Activated CD4-positive, alpha-beta memory T cell treated with anti-CD3 and anti-CD28 coated beads for 36 hours (primary cell): ENCODE results near the gene SMARCD1. TPM values are rescaled to one million over a fixed set of nuclear protein-coding genes. Genes with fewer than 3 reads are reported as not detected.
A peak's percentile ranks its signal among the peaks of the same experiment; 100 is the strongest.

ENCODE experiments used
- CTCF ChIA-PET: fragments of 350-600 bp; sonication (Branson Sonifier 250); formaldehyde crosslinking; loops from one replicate; lab custom pipeline; 2021; ENCODE audit warnings: antibody characterized with exemption, inconsistent platforms; lab: Charles Lee
- POLR2A ChIA-PET: fragments of 350-600 bp; sonication (Branson Sonifier 250); formaldehyde crosslinking; loops from one replicate; lab custom pipeline; 2021; ENCODE audit warnings: antibody characterized with exemption; lab: Charles Lee
- DNase-seq: peaks from one replicate; pipeline ENCODE4 v3.0.0-alpha.2; 2020
- H3K27ac Mint-ChIP-seq: one replicate; pipeline ENCODE4 v1.8.0; 2021; ENCODE audit warnings: mixed read lengths
- H3K27me3 Mint-ChIP-seq: one replicate; pipeline ENCODE4 v1.8.0; 2021; ENCODE audit warnings: mixed read lengths
- H3K36me3 Mint-ChIP-seq: one replicate; pipeline ENCODE4 v1.8.0; 2021; ENCODE audit warnings: mixed read lengths
- H3K4me1 Mint-ChIP-seq: one replicate; pipeline ENCODE4 v1.8.0; 2021; ENCODE audit warnings: low read depth, mixed read lengths
- H3K4me3 Mint-ChIP-seq: one replicate; pipeline ENCODE4 v1.8.0; 2021; ENCODE audit warnings: mild to moderate bottlenecking, mixed read lengths
- H3K9me3 Mint-ChIP-seq: one replicate; pipeline ENCODE4 v1.8.0; 2021; ENCODE audit warnings: mixed read lengths
- intact Hi-C: fragments of 100-400 bp; cut with micrococcal nuclease; formaldehyde crosslinking; loops from one replicate; pipeline ENCODE4 v1.15.1; 2023
- total RNA-seq, 2 experiments: library from RNA; stranded (reverse); gene quantifications; one replicate each; pipeline ENCODE4 v1.2.3, GENCODE V29; 2021

SMARCD1 gene
- total RNA-seq, 2 experiments from 2014 or later = 56.1 to 56.3 TPM

GRCh38 chr12:50049254-50050118 lies 35.7 kb upstream of the SMARCD1 start:
- no peaks in the 10 kb centered on the region for H3K36me3 Mint-ChIP-seq
- H3K4me1 Mint-ChIP-seq = no peaks in the 10 kb centered on the region
- no peak overlapping the region for H3K27ac Mint-ChIP-seq
- H3K9me3 Mint-ChIP-seq = no peaks in the 10 kb centered on the region
- intact Hi-C loops = no loop called here
- no peak overlapping the region for H3K4me3 Mint-ChIP-seq
- no peak for DNase-seq
- ChIA-PET CTCF (interaction anchor here (0.8 to 3.4 kb wide), 4 partner anchors 10 to 82 kb away, joined by 3 to 22 read pairs (median 5); no protein-coding TSS in a partner anchor), POLR2A (interaction anchor here (0.6 kb wide), 1 partner anchor 374 kb away, joined by 3 read pairs; no protein-coding TSS in a partner anchor)
- H3K27me3 Mint-ChIP-seq = peaks cover 40% of the 10 kb centered on the region

DNA sequence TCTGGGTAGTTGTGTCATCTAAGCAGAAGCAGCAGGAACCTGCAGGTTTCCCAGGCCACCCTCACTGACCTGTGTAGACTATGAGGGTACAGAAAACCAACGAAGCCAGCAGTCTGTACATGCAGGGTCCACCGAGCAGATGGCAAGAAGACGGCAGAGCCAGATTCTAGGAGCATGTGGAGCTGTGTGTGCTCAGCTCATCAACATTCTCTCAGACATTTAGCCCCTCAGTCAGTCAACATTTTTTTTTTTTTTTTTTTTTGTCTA lies 35.1 kb upstream of the SMARCD1 start:
- H3K9me3 Mint-ChIP-seq = no peaks in the 10 kb centered on the region
- H3K27ac Mint-ChIP-seq = no peak overlapping the region
- ChIA-PET POLR2A (interaction anchor here (0.6 kb wide), 1 partner anchor 374 kb away, joined by 3 read pairs; no protein-coding TSS in a partner anchor), CTCF (interaction anchor here (0.8 to 3.4 kb wide), 3 partner anchors 11 to 83 kb away, joined by 4 to 22 read pairs (median 5); no protein-coding TSS in a partner anchor)
- H3K27me3 Mint-ChIP-seq = peaks cover 40% of the 10 kb centered on the region
- no peak for DNase-seq
- H3K4me1 Mint-ChIP-seq = no peaks in the 10 kb centered on the region
- no peaks in the 10 kb centered on the region for H3K36me3 Mint-ChIP-seq
- H3K4me3 Mint-ChIP-seq = no peak overlapping the region
- intact Hi-C loops = no loop called here

GRCh38 chr12:50050410-50051098 lies 34.6 kb upstream of the SMARCD1 start:
- POLR2A ChIA-PET = interaction anchor here (0.6 kb wide), 1 partner anchor 373 kb away, joined by 3 read pairs; no protein-coding TSS in a partner anchor
- no peak for DNase-seq
- intact Hi-C loops = no loop called here
- Mint-ChIP-seq H3K27me3 (peaks cover 40% of the 10 kb centered on the region), H3K9me3 (no peaks in the 10 kb centered on the region), H3K36me3 (no peaks in the 10 kb centered on the region), H3K27ac (no peak overlapping the region), H3K4me1 (peaks cover under 1% of the 10 kb centered on the region), H3K4me3 (no peak overlapping the region)
- CTCF ChIA-PET = interaction anchor here (0.8 to 3.4 kb wide), 3 partner anchors 11 to 83 kb away, joined by 4 to 22 read pairs (median 5); no protein-coding TSS in a partner anchor

DNA sequence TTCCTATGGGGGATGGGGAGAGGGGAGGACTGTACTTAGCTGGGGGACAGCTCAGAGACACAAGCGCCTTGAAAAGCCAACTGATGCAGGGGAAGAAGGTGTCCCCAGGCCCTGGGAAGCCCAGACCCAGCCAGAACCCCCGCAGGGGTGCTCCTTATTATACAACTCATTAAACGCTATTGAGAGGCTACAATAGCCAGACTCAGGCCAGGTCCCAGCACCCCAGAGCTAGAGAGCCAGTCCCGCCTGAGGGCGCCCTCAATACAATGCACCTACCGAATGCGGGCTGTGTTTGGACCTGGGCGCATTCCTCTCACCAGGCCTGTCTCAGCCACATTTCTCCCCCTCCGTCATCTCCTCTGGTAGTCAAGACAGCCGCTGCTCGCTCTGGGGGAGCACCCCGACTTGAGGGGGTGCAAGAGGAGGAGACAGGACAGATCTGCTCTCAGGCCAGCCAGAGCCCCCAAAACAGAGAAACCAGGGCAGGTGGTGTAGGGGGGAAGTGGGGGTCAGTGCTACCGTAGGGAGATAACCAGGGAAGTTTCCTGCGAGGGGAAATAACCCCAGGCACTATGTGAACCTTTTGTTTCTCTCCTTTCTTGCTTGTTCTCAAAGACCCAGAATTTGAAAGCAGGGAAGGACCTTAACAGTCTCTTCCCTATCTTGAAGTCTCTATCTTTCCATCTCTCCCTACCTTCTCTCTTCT lies 33.9 kb upstream of the SMARCD1 start:
- Mint-ChIP-seq H3K36me3 (no peaks in the 10 kb centered on the region), H3K27ac (no peak overlapping the region), H3K4me1 (peaks cover 8% of the 10 kb centered on the region), H3K4me3 (no peak overlapping the region), H3K27me3 (peaks cover 47% of the 10 kb centered on the region), H3K9me3 (no peaks in the 10 kb centered on the region)
- intact Hi-C loops = no loop called here
- DNase-seq = no peak
- POLR2A ChIA-PET = no interaction called here
- CTCF ChIA-PET = interaction anchor here (0.9 to 3.4 kb wide), 2 partner anchors 12 to 19 kb away, joined by 4 to 22 read pairs; no protein-coding TSS in a partner anchor

DNA sequence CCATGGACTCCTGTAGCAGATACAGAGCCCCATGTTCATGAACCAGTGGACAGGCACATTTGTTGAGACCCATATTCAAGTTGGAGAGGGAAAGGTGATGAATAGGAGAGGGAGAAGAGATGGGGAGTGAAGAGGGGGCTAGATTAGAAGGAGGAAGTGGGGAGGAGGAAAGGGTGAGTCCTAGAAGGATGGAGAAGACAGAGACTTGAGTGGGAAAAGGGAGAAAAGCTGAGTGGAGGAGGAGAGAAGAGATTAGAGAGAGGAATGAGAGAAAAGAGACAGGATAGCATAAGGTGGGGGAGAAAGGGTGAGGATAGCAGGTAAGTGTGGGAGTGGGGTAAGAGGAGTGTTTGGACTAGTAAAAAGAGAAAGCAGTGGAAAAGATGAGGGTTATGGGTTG lies 32.6 kb upstream of the SMARCD1 start:
- peaks cover 56% of the 10 kb centered on the region for H3K27me3 Mint-ChIP-seq
- H3K36me3 Mint-ChIP-seq = no peaks in the 10 kb centered on the region
- POLR2A ChIA-PET = no interaction called here
- H3K27ac Mint-ChIP-seq = no peak overlapping the region
- H3K4me1 Mint-ChIP-seq = peaks cover 16% of the 10 kb centered on the region
- H3K9me3 Mint-ChIP-seq = no peaks in the 10 kb centered on the region
- DNase-seq = no peak
- CTCF ChIA-PET = interaction anchor here (1.2 to 5.2 kb wide), 3 partner anchors 12 to 86 kb away, joined by 4 to 197 read pairs (median 10); no protein-coding TSS in a partner anchor
- no peak overlapping the region for H3K4me3 Mint-ChIP-seq
- intact Hi-C loops = no loop called here

DNA sequence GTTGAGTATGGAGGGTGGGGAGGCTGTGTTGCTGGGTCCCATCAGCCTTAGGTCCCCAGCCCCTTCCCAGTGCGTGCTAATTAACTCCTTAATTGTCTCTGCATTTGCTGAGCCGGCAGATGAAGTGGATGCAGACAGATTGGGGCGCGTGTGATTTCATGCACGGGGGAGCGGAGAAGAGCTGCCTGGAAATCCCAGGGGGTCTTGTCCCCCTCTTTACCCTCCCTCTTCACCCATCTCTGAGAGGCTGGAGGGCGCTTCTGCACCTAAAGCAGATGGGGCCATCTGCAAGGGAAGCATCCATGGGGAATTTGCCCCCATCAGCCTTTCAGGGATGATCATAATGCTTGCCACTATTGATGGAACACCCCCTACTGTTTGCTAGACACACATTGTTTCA lies 32.2 kb upstream of the SMARCD1 start:
- intact Hi-C loops = no loop called here
- DNase-seq = no peak
- peaks cover 16% of the 10 kb centered on the region for H3K4me1 Mint-ChIP-seq
- H3K27ac Mint-ChIP-seq = no peak overlapping the region
- H3K9me3 Mint-ChIP-seq = no peaks in the 10 kb centered on the region
- peaks cover 56% of the 10 kb centered on the region for H3K27me3 Mint-ChIP-seq
- H3K36me3 Mint-ChIP-seq = no peaks in the 10 kb centered on the region
- ChIA-PET CTCF (interaction anchor here (0.7 to 5.2 kb wide), 5 partner anchors 13 to 107 kb away, joined by 3 to 197 read pairs (median 10); no protein-coding TSS in a partner anchor), POLR2A (no interaction called here)
- H3K4me3 Mint-ChIP-seq = no peak overlapping the region

DNA sequence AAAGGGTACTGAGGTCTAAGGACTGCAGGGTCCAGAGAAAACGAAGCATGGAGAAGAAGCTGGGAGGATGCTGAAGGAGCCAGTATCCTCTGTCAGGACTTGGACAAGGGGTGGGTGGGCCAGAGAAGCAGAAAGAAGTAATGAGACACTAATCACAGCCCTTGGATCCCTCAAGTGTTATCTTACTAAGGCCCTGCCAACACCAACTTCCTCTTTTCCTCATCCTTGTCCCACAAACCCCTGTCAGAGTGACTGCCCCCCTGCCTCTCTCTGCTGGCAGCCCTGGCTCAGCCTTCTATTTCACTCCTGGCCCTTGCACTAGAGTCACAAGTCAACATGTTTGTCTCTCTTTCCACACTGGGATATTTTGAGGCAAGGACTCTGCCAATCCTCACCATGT lies 31.6 kb upstream of the SMARCD1 start:
- Mint-ChIP-seq H3K9me3 (no peaks in the 10 kb centered on the region), H3K4me3 (no peak overlapping the region), H3K27me3 (peaks cover 58% of the 10 kb centered on the region), H3K27ac (no peak overlapping the region), H3K36me3 (no peaks in the 10 kb centered on the region), H3K4me1 (peaks cover 16% of the 10 kb centered on the region)
- intact Hi-C loops = no loop called here
- ChIA-PET CTCF (interaction anchor here (0.7 to 5.2 kb wide), 5 partner anchors 13 to 108 kb away, joined by 3 to 197 read pairs (median 10); no protein-coding TSS in a partner anchor), POLR2A (no interaction called here)
- DNase-seq = no peak

GRCh38 chr12:50055831-50056638 lies 29.1 kb upstream of the SMARCD1 start:
- H3K27me3 Mint-ChIP-seq = peaks cover 48% of the 10 kb centered on the region
- DNase-seq = peak; percentile 71
- H3K36me3 Mint-ChIP-seq = no peaks in the 10 kb centered on the region
- ChIA-PET POLR2A (interaction anchor here (0.9 to 1.1 kb wide), 2 partner anchors 13 to 17 kb away, joined by 3 to 4 read pairs; no protein-coding TSS in a partner anchor), CTCF (interaction anchor here (0.5 to 5.9 kb wide), 32 partner anchors 8 to 599 kb away, joined by 3 to 197 read pairs (median 4); partner anchors contain the start of genes CERS5, COX14 and RACGAP1)
- intact Hi-C loops = loop anchor here (1.0 kb wide), 3 partner anchors 17 to 280 kb away; no protein-coding TSS in a partner anchor
- no peaks in the 10 kb centered on the region for H3K9me3 Mint-ChIP-seq
- H3K27ac Mint-ChIP-seq = no peak overlapping the region
- peaks cover 24% of the 10 kb centered on the region for H3K4me1 Mint-ChIP-seq
- peak overlapping the region; percentile 31 for H3K4me3 Mint-ChIP-seq

GRCh38 chr12:50056639-50056976 lies 28.5 kb upstream of the SMARCD1 start:
- intact Hi-C loops = loop anchor here (1.0 kb wide), 3 partner anchors 17 to 280 kb away; no protein-coding TSS in a partner anchor
- DNase-seq = no peak
- H3K36me3 Mint-ChIP-seq = no peaks in the 10 kb centered on the region
- H3K27me3 Mint-ChIP-seq = peaks cover 46% of the 10 kb centered on the region
- H3K9me3 Mint-ChIP-seq = no peaks in the 10 kb centered on the region
- H3K4me1 Mint-ChIP-seq = peaks cover 24% of the 10 kb centered on the region
- CTCF ChIA-PET = interaction anchor here (0.5 to 5.9 kb wide), 28 partner anchors 8 to 598 kb away, joined by 3 to 197 read pairs (median 4); partner anchors contain the start of genes CERS5, COX14 and RACGAP1
- no peak overlapping the region for H3K27ac Mint-ChIP-seq
- POLR2A ChIA-PET = interaction anchor here (1.1 kb wide), 1 partner anchor 18 kb away, joined by 4 read pairs; no protein-coding TSS in a partner anchor
- H3K4me3 Mint-ChIP-seq = no peak overlapping the region

GRCh38 chr12:50057000-50057841 lies 27.9 kb upstream of the SMARCD1 start, which contains the start of gene ASIC1:
TSS of gene ASIC1 (plus strand) at chr12:50057596. CDS start at chr12:50058767, 1,171 bp downstream.
- Mint-ChIP-seq H3K27ac (no peak within 1 kb of the TSS), H3K9me3 (no peaks in the 10 kb centered on the region), H3K36me3 (no peaks in the 10 kb centered on the region), H3K27me3 (peaks cover 40% of the 10 kb centered on the region), H3K4me3 (peak within 1 kb of the TSS; percentile 68), H3K4me1 (peaks cover 24% of the 10 kb centered on the region)
- peak; percentile 58 for DNase-seq
- ChIA-PET POLR2A (interaction anchor here (1.1 kb wide), 1 partner anchor 18 kb away, joined by 4 read pairs; no protein-coding TSS in a partner anchor), CTCF (interaction anchor here (0.9 to 5.9 kb wide), 12 partner anchors 10 to 190 kb away, joined by 3 to 197 read pairs (median 14); partner anchors contain the start of genes COX14 and RACGAP1)
- intact Hi-C loops = loop anchor here (1.0 kb wide), 3 partner anchors 18 to 281 kb away; no protein-coding TSS in a partner anchor
